Globus pallidus (tissue), 1 donor: ENCODE results near the gene P3H2.
A peak's percentile ranks its signal among the peaks of the same experiment; 100 is the strongest.

Source experiments
- DNase-seq: peaks from one replicate; pipeline ENCODE4 v3.0.0-alpha.2; 2015; ENCODE audit warnings: low spot score

P3H2 gene

DNA sequence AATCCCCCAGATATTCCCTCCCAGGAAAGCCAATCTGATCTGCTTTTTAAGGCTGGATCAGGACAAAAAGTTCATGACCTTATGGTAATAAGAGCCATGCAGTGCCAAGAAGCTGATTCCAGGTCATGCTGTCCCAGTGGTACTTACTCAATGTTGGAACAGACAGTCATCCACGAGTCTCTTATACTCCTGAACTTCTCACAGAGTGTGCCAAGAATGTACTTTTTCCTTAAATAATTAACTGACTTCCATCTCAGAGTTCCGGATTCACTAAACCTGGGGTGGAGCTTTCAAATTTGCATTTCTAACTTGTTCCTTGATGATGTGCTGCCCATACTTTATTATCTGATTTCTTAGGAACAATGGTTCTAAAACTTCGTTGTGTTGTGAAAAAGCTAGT, 3.4 kb upstream of the P3H2 start:
- no peak for DNase-seq

DNA sequence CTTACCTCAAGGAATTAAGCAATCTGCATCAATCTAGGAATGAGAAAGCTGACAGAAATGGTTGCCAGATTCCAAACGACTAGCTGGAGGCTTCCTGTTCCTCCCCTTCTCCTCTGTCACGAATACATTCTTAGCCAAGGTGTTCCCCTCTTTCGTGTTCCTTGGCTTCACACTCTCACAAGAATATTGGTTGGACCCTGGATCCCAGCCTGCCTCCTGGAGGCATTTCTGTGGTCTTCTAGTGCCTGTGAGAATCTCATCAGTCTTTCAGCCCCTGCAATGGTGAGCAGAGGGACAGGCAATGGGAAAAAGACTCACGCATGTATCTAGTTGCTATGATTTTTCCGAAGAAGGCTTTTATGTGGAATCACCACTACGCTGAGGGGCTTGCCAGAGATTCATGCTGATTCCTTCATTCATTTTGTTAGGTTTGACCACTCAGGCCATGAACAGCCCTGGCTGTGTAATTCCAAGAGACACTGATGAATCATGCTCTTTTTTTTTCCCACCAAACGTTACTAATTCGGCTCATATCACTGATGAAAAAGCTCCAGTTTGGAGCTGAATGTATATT, 1.6 kb upstream of the P3H2 start:
- DNase-seq = no peak

DNA sequence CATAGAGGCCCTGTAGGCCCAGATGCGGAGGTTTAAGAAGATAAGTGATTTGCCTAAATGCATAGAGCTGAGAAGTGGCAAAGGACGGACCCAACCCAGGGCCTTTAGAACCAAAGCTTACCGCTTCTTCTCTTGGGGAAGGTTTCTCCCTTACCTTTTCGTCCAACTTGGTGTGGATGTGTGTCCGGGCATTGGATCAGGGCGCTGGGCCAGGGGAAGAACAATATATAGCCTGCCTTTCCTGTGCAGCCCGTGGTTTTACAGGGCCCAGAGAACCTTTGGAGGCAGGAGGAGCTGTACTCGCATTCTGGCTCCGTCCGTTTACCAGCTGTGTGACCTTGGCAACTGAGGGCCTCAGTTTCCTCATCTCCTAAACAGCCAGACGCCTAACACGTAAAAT, 686 bp upstream of the P3H2 start:
- no peak for DNase-seq

DNA sequence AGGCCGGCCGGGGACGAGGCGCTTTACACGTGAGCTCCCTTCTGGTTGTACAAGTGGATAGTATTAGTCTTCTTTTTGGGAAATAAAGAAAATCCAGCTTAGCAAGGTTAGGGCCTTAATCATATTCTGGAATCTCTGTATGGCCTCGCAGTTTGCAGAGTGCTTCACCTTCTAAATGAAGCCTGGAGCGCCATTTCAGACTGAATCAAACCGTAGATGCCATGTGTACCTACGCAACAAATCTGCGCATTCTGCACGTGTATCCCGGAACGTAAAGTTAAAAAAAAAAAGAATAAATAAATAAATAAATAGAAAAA, 322 bp upstream of the P3H2 start:
- no peak for DNase-seq

DNA sequence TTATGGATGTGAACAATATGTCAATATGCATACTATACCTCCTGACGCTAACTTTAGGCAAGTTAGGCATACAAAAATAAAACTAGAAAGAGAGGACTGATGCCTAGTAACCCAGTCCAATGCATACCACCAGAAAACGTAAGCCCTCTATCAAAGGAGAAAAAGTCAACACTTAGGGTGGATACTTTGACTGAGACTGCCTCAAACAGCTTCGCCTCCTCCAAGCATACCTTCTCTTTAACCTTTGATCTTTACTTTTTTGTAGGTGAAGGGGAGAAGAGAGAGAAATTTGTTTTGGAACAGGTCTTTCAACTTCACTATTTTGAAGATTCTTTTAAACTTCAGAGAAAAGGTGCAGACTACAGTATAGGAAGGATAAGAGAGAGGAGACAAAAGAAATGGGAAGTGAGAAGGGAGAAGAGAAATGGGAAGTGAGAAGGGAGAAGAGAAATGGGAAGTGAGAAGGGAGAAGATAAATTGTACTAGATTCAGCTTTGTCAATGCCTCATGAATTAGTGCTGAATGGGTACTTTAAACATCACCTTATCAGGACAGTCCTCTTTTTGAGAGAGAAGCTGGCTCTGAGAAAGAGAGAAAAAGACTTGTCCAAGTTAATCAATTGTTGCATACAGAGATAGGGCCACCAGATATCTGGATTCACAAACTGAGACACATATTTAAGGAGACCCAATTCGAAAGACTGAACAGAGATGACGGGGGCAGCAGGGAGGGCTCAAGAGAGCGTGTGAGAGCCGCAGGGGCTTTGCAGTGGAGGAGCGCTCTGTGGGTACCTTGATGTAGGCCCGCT, 1.0 kb downstream of the P3H2 start:
- DNase-seq = no peak

DNA sequence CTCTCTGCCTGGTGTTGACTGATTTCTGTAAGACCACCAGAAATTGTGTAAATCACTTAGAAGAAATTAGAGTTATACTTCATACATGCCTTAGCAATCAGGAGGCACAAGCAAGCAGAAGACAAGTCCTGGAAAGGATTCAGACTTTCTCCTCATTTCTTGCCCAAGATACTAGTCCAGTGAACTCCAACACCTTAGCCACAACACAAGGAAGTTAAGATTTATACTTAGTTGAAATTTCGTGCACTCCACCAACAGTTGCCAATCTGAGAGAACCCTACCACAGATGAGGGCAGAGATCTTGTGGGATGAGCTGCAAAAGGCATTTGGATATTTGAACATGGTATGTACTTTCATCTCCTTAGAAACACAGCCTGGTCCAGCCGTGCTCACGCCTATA, 2.3 kb downstream of the P3H2 start:
- DNase-seq = no peak

DNA sequence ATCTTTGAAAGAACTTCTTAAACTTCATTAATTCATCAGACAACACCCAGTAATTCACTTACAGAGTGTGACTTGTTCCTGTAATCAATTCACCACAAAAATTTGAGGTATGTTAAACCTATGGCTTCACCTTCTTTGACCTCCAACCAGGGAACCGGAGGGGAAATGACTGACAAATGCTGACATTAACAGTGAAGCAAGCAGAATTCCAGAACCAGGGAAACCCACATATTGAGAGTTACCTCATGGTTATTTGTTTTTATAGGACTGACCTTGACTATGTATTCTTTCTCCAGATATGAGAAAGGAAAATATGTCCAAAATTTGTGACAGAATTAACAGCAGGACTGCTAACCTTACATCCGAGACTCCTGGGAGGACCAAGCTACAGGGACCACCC, 2.7 kb downstream of the P3H2 start:
- DNase-seq = no peak

DNA sequence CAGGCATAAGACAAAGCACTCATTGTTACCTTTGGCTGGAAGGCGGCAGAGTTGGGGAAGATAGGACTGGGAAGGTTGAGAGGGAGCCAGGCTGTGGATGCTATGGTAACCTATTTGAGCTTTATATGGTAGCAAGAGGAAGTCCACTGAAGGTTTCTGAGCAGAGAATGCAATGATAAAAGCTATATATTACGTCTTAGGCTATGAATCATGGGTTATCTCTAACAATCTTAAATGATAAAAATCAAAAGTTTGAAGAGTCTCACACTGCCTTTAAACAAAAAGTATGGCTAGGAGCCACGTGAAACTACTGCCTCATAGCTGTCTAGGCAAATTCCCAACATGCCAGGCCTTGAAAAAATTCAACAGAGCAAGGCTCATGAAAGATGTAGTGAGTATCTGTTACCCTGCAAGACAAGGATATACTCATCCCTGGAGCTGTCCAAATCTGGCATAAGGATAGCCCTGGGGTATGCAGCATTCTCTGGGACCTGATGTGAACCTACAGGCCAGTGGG, 4.1 kb downstream of the P3H2 start:
- no peak for DNase-seq

DNA sequence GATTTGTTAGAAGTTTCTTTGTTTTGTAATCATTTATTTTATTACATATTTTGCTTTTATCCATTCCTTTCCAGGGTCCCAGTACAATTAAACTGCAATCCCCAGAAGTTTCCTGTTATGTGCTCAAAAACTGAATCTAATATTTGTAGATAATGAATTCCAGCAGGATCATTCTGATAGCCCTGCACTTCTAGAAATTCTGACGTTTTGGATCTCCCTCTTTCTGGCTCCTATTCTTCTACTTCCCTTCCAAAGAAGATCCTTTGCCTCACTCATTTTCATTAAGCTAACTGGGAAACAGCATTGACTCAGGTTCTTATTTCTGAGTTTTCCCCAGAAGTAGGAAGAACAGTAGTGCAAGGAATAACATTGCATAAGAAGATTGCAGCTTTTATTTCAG, 9.9 kb downstream of the P3H2 start:
- no peak for DNase-seq

DNA sequence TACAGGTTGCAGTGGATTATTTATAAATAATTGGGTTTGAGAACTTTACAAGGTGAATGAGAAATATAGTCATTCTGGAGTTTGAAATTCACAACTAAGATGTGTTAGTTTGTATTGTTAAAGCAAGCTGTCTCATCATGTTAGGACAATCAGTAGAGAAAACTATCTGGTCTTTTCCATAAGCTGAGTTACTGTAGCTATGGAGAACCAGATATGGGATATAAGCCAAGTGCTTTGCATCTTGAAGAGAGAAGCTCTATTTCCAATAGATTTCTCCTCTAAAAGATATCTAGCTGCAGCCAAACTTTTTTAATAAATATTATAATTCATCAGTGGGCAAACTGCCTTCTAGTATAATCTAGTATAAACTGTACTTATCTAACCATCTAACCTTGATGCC, 11.3 kb downstream of the P3H2 start:
- no peak for DNase-seq

DNA sequence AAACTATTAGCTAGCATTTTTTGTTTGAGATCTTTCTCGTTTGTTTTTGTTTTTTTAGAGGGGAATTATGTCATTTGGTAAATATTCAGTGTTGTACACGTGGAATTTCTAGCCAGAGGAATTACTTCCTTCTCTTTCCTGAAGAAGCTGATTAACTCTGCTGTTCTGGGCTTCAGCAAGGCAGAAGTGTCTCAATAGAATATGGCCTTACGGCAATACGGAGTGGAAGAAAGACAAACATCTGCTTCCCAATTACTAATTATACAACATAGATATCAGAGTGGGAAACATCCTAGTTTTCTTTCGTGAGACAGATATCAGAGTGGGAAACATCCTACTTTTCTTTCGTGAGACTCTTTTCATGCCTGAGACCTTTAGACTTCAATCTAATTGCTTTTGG, 11.9 kb downstream of the P3H2 start:
- DNase-seq = no peak

DNA sequence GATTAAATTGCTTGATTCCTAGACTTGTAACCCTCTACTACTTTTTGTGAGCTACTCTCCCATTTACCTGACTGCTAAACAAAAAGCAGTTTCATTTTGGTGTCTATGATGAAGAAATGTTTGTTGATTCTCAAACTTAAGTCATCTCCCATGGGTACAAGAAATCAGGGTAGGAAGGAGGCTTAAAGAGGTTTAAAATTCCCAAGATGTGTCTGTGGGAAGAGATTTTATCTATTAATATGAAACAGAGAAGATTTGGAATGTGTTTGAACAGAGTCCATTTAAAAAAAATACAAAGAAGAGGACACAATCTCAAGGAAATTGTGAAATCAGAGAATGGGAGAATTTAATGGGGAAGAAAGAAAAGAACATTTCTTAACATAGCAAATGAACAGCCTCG, 14.8 kb downstream of the P3H2 start:
- DNase-seq = no peak

DNA sequence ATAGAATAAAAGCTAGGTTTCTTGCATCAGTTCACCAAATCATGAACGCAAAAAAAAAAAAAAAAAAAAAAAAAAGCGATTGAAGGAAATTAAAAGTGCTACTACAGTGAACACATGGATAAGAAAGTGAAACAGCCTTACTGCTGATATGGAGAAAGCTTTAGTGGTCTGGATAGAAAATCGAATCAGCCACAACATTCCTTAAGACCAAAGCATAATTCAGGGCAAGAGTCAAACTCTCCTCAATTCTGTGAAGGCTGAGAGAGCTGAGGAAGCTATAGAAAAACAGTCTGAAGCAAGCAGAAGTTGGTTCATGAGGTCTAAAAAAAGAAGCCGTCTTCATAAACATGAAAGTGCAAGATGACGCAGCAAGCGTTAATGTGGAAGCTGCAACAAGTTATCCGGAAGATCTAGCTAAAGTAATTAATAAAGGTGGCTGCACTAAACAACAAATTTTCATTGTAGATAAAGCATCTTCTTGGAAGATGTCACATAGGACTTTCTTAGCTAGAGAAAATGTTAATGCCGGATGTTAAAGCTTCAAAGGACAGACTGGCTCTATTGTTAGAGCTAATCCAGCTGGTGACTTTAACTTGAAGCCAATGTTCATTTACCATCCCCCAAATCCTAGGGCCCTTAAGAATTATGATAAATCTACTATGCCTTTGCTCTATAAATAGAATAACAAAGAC, 19.2 kb downstream of the P3H2 start:
- peak; percentile 47 for DNase-seq

DNA sequence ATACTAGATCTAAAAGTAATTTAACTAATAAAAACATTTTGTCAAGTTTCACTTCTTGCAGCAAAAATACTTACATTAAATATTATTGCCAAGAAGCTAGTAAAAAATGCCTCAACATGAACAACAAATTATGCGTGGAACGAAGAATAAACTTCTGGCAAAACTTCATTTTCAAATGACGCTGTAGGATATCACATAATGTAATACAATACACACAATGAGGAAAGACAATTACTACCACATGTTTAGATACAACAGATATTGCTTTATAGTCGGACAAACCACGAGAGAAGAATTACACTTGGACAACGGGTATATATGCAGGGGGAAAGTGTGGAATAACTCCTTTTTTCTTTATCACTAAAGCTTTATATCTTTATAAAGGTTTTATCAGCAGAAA, 21.6 kb downstream of the P3H2 start:
- DNase-seq = no peak

DNA sequence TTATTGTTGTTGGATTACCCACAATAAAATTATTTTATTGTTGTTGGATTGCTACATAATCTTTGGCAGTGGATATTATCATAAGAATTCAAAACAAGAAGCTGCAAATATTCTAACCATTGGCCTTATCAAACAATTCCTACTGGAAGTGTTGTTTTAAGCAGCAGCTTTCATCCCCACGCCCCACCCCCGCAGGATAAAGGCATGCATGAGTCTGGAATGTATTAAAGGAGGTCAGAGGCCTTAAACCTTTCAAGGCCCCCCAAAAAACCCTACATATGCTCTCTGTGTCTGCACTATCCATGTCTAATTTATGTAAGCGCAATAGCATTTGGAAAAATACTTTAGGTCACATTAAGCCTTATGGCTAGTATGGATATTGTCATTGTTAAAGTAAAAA, 23.1 kb downstream of the P3H2 start:
- no peak for DNase-seq

DNA sequence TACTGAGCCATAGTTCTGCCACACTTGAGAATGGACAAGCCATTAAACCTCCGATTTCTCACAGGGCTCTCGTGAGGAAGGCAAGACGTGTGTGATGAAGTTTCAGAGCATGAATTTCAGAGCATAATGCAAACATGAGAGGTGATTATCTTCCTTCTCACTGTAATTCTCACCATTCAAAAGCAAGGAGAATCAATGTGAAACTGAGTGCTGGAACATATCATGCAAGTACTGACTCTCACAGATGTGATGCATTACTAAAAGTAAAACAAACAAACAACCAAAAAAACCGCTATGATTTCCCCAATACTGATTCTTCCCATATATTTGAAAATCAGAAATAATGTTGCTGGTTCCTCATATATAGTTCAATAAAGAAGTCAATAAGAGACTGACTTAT, 23.7 kb downstream of the P3H2 start:
- no peak for DNase-seq

DNA sequence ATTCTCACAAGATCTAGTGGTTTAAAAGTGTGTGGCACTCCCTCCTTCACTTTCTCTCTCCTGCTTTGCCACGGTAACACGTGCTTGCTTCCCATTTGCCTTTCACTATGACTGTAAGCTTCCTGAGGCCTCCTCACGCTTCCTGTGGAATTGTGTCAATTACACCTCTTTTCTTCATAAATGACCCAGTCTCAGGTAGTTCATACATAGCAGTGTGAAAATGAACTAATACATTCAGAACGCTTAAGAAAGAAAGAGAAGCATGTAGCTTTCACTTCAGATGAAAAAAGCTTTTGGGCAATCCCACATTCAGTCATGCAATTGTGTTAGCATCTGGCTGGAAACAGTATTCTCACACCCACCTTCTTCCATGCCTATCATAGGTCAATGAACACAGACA, 24.4 kb downstream of the P3H2 start:
- DNase-seq = no peak

DNA sequence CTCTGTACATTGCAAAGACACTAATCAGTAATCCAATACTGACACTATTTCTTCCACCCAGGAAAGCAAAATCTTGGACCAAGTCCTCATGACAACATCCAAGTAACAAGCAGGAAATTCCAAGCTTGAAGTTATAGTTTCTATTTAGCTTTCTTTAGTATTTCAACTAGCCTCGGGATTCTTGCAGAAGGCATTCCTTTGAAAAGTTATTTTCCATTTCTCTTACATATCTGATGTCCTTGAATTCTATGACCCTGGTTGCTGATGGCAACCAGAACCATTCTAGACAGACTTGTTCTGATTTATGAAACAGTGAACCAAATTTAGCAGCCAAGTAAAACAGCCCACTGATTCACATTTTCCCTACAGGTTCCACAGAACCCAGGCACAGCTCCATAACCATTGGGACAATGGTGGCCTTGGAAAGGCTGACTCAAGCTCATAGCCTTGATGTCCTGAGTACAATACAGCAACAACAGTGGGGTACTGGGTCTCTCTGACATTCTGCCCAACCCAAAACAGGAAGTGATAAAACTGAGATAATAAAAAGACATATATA, 26.5 kb downstream of the P3H2 start:
- no peak for DNase-seq

DNA sequence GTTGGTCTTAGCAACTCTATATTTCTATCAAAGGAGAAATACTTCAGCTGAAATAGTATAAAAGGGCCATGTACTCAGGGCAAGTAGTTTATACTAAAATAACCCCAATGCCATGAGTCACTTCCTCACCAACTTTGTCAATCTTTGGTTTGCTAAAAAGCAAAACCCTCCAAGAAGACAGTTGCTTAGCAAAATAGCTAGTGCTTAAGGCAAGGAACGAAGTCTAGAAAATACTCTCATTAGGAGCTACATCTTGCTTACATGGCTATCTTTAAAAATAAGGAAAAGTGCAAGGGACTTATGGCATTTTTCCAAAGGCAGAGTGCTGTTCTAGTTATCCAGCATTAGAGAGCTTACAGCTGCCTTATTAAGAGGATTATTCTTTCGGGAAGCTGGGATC, 28.4 kb downstream of the P3H2 start:
- DNase-seq = no peak

DNA sequence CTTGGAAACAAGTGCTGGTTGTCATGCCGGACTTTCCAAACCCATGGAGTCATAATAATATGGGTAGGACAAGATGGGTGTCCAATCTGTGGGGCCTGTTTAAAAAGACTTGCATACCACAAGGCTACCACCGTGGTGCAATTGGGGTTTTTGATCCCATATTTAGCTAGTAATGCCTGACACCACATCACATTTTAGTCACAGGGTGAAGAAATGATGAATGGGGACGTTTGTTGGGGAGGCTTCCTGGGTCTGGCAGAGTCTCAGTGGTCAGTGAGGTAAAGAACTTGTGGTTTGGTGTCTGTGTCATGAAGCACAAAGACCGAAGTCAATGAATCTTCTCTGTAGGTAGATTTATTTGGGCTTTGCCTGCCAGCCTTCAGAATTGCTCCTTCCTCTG, 31.0 kb downstream of the P3H2 start:
- no peak for DNase-seq

DNA sequence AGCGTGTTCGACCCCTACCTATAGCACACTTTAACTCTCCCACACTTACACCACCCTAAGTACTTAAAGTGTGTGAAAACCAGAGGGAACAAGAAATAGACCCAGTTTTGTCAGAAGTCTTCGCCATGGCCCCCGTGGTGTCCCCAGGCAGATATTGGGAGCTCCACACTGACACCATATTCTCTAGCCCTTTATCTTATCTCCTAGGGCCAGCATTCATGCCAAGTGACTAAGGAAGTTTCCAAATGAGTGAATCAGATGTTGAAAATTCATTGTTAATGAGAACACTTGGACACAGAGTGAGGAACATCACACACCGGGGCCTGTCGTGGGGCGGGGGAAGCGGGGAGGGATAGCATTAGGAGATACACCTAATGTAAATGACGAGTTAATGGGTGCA, 31.8 kb downstream of the P3H2 start:
- no peak for DNase-seq

DNA sequence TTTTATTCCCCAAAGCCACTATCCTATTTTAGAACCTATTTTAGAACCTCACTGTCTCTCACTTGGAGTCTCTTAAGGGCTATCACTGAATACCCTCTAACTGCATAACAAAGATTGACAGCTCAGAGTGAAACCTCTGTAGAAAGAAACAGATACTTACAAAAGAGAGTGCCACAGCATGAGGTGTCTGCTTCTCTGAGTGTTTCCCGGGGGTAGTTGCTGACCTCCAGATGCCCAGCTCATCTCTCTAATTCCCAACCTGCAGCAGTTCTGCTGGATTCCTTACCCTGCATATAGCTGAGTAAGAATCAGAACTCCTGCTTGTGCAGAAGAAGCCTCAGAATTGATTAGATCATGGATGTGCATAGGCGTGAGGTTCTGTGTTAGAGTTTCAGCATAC, 34.5 kb downstream of the P3H2 start:
- DNase-seq = no peak

DNA sequence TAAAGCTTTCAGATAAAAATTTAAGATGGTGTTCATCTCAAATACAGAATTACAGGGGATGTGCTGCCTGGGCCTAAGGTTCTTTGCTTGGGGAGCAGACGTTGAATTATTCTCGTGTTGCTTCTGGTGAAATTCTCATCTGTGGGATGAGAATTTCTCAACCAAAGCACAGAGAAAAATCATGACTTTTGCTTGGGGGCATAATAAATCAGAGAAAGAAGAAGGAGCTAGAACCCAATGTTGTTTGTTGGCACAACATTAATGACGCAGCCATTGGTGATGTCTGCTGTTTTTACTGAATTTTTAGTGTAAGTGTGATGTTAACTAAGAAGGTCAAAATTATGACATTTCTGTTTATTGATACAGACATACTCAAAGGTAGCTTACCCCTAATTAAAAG, 35.7 kb downstream of the P3H2 start:
- no peak for DNase-seq
